ENCODE measurements around the gene ZDHHC18.

Gene ZDHHC18

DNA sequence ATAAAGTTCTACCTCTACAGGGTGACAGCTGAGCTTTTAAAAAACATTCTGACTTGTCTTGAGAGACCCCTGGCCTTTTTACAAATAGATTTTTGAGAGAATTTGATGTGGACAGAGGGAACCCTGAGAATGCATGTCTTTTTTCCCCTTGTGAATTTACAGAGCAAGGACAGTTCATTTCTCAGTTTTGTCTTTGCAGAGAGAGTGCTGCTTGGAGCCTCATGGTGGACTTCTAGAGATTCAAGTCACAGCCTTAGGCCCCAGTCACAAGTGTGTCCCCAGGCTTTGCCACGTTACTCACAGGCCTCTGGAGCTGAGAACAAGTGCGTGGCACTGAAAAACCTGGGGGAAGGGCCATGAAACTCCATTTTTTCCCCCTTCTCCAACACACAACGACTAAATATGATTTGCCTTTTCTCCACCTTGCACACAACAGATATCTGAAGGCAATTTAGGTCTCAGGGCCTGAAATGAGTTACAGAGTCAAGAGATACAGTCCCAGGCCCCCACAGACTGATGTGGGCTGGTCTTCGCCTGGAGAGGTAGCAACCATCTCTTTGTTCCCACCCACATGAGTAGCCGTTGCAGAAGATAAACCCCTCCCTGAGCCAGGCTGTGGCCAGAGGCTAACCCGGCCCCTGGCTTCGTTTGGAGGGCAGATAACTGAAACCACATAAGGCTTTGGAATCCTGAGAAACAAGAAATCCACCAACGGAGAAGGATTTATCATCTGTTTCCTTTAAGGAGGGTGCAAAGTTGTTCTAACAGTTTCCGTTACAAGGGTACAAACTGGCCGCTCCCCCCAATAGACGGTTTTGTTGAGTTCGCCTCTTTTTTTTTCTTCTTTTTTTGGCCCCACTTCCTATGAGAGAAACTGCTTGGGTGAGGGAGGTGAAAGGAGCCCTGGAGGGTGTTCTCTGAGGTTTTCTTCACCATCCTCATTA lies 39.8 kb upstream of the ZDHHC18 start:
- TF ChIP-seq FOXP2 (optimal IDR thresholded peaks at IDR 0.05; ENCODE audit: borderline replicate concordance, extremely low read depth, extremely low read length, insufficient read depth) (no peak), POLR2AphosphoS5 (IDR thresholded peaks at IDR 0.05; ENCODE audit: low read depth, low read length) (peak; percentile 79), TAF1 (IDR thresholded peaks at IDR 0.05; ENCODE audit: borderline replicate concordance, insufficient read depth, low read length) (peak; percentile 15; the same call in 1 of the 2 replicates), SIN3A (IDR thresholded peaks at IDR 0.05; ENCODE audit: borderline replicate concordance, insufficient read depth, low read length) (no peak)
- TF ChIP-seq, protein P1, sequence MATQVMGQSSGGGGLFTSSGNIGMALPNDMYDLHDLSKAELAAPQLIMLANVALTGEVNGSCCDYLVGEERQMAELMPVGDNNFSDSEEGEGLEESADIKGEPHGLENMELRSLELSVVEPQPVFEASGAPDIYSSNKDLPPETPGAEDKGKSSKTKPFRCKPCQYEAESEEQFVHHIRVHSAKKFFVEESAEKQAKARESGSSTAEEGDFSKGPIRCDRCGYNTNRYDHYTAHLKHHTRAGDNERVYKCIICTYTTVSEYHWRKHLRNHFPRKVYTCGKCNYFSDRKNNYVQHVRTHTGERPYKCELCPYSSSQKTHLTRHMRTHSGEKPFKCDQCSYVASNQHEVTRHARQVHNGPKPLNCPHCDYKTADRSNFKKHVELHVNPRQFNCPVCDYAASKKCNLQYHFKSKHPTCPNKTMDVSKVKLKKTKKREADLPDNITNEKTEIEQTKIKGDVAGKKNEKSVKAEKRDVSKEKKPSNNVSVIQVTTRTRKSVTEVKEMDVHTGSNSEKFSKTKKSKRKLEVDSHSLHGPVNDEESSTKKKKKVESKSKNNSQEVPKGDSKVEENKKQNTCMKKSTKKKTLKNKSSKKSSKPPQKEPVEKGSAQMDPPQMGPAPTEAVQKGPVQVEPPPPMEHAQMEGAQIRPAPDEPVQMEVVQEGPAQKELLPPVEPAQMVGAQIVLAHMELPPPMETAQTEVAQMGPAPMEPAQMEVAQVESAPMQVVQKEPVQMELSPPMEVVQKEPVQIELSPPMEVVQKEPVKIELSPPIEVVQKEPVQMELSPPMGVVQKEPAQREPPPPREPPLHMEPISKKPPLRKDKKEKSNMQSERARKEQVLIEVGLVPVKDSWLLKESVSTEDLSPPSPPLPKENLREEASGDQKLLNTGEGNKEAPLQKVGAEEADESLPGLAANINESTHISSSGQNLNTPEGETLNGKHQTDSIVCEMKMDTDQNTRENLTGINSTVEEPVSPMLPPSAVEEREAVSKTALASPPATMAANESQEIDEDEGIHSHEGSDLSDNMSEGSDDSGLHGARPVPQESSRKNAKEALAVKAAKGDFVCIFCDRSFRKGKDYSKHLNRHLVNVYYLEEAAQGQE (IDR thresholded peaks at IDR 0.05; ENCODE audit: insufficient read depth in 1 of 2, low read depth in 2 of 2, low read length in 2 of 2), result no peak

DNA sequence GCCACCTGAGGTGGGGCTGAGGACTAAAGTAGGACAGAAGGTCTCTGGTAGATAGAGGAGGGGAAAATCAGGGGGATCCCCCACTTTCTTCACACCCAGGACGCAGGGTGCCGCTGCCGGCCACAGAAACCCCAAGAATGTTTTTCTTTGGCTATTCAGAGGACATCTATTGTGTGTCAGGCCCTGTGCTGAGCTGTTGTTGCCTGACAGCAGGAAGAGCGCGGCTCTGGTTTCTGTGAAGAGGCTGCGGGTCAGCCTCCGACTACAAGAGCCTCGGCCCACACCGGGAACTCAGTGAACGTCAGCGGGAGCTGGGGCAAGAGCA lies 39.1 kb upstream of the ZDHHC18 start:
- TF ChIP-seq TAF1 (IDR thresholded peaks at IDR 0.05; ENCODE audit: borderline replicate concordance, insufficient read depth, low read length) (no peak), POLR2AphosphoS5 (IDR thresholded peaks at IDR 0.05; ENCODE audit: low read depth, low read length) (no peak), FOXP2 (optimal IDR thresholded peaks at IDR 0.05; ENCODE audit: borderline replicate concordance, extremely low read depth, extremely low read length, insufficient read depth) (no peak), SIN3A (IDR thresholded peaks at IDR 0.05; ENCODE audit: borderline replicate concordance, insufficient read depth, low read length) (no peak)

DNA sequence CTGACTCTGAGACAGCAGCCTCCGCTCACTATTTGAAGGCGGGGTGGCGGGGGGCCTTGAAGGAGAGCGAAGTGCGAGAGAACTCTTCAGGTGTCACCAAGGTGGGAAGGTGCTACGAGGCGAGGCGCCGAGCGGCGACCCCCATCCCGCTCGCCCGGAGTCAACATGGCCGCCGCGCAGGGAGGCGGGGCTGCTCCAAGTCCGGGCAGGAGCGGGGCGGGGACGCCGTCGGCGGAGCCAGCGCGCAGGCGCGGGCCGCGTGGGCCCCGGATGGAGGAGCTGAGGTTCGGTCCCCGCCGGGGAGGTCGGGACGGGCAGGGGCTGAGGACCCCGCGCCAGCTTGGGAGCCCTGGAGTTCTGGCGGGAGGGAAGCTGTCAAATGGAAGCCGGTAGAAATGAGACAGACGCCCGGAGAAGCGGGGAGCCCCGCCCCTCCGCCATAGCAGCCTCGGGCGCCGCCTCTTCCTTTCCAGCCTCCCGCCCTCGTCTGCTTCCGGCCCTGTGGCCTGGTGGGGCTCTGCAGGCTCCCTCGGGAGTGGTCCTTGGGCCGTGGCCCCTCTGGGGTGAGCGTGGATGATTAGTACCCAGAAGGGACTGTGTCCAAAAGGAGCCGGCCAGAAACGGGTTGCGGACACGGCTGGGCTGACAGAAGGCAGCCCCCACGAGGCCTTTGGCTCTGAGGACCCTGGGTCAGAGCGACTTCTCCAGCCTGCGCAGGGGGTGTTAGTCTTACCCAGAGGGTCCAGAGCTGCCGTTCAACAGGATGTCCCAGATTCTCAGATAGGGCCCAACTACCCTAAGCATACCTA lies 38.6 kb upstream of the ZDHHC18 start, which contains the start of gene PIGV:
Gene PIGV (plus strand): TSS at position 245 of the 809 bp plus-strand sequence. CDS start 2,866 bp downstream, outside the sequence.
- TF ChIP-seq FOXP2 (optimal IDR thresholded peaks at IDR 0.05; ENCODE audit: borderline replicate concordance, extremely low read depth, extremely low read length, insufficient read depth) (no peak), SIN3A (IDR thresholded peaks at IDR 0.05; ENCODE audit: borderline replicate concordance, insufficient read depth, low read length) (no peak), TAF1 (IDR thresholded peaks at IDR 0.05; ENCODE audit: borderline replicate concordance, insufficient read depth, low read length) (peak; percentile 84; the same call in 1 of the 2 replicates), POLR2AphosphoS5 (IDR thresholded peaks at IDR 0.05; ENCODE audit: low read depth, low read length) (peak; percentile 85)
- TF ChIP-seq, protein P1 (IDR thresholded peaks at IDR 0.05; ENCODE audit: insufficient read depth in 1 of 2, low read depth in 2 of 2, low read length in 2 of 2), result 0 out of 4 replicates have a peak, but pooled peaks of 1 of the 2 experiments have one; percentile 31

DNA sequence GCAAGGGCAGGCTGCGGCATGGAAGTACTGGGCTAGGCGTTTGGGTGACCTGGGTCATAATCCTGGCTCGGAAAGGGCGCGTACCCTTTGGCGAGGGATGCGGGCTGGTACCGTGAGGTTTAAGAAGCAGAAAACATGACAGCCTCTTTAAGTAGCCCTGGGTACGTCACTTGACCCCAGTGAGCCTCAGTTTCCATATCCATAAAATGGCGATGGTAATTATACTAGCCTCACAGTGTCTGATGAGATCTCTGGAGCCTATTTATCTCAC lies 38.0 kb upstream of the ZDHHC18 start:
- TF ChIP-seq, protein P1 (IDR thresholded peaks at IDR 0.05; ENCODE audit: insufficient read depth in 1 of 2, low read depth in 2 of 2, low read length in 2 of 2), result no peak
- TF ChIP-seq TAF1 (IDR thresholded peaks at IDR 0.05; ENCODE audit: borderline replicate concordance, insufficient read depth, low read length), result no peak
- TF ChIP-seq FOXP2 (optimal IDR thresholded peaks at IDR 0.05; ENCODE audit: borderline replicate concordance, extremely low read depth, extremely low read length, insufficient read depth), result no peak
- no peak for TF ChIP-seq POLR2AphosphoS5 (IDR thresholded peaks at IDR 0.05; ENCODE audit: low read depth, low read length)
- no peak for TF ChIP-seq SIN3A (IDR thresholded peaks at IDR 0.05; ENCODE audit: borderline replicate concordance, insufficient read depth, low read length)
